HG02610 (cell line): Measurements from ENCODE around the gene ALDH3B1.

ENCODE experiments used
- ATAC-seq: cut with Tn5 transposase; IDR thresholded peaks from one replicate; pipeline ENCODE4 v1.9.1; 2021; ENCODE audit warnings: mild to moderate bottlenecking, moderate library complexity; ENCODE audit not compliant: unreplicated experiment

Gene ALDH3B1

DNA sequence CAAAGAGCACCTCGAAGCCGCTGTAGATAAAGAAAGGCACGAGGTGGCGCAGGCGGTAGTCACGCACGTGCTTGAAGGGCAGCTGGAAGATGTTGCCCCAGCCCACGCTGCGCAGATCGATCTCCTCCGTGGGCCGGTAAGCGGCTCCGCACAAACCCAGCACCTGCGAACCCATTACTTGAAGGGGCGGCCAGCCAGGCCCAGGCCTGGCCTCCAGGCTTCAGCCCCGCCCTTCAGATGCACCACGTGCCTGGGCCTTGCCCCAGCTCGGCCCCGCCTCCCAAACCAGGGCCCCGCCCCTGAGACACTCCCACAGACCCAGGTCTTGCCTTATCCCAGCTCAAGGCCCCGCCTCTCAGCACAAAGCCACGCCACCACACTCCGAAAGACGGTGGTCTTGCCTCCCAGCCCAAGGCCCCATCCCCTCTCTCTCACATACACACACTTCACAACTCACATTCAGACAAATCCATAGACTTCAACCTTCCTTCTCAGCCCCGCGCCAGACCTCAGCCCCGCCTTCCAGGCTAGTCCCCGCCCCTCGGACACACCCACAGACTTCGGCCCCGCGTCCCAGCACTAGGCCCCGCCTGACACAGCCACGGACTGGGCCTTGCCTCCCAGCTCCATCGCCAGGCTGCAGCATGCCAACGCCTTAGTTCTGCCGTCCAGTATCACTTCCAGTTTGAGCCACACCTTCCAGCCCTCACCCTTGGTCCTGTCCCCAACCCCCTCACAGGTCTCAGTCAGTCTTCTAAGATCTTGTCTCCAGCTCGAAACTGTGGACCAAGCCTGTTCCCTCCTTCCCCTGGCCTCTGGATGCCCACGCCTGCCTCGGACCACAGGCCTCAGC lies 13.3 kb upstream of the ALDH3B1 start:
- ATAC-seq = no peak

GRCh38 chr11:67997475-67997921 lies 12.6 kb upstream of the ALDH3B1 start:
- no peak for ATAC-seq

DNA sequence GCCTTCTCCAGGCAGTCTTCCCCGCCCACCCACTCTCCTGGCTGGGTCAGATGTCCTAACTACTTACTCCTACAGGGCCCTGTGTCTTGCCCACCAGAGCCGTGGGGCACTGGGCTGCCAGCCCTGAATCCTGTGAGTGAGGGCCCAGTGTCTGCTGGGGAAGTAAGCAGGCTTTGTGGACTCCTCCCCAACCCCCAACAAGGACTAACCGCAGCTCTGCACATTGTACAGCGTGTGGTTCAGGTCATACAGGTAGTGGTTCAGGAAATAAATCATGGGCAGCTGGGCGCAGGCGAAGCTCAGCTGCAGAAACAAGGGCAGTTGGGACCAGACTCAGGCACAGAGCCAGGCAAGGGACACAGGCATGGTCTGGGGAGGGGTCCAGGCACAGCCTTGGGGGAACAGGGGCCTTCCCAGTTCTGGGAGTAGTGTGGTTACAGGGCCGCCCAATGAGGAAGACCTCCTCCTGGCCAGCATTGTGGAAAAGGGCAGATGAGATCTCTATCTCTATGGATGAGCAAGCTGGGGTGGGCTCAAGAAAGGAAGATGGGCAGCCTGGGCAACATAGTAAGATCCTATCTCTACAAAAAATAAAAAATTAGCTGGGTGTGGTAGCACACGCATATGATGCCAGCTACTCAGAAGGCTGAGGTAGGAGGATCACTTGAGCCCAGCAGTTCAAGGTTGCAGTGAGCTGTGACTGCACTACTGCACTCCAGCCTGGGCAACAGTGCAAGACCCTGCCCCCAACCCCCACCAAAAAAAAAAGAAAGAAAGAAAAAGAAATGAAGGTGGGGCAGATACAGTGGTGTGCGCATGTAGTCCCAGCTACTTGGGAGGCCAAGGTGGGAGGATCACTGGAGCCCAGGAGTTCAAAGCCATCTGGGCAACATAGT lies 11.7 kb upstream of the ALDH3B1 start:
- ATAC-seq = no peak

DNA sequence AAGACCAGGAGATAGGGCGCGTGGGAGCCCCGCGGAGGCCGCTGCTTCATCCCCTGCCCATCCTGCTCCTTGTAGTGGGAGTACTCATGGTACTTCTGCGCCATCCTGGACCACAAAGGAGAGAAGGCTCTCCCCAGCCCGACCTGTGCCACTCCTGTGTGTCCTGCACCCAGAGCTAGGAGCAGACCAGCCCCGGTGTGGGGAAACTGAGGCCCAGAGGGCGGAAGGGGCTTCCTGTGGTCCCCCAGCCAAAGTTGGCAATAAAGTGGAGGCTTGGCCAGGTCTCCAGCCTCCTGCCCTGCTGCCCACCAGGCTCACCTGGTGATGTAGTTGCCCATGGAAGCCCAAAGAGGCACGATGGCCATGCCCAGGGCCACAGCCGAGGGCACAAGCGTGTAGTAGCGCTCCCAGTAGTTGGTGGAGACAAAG lies 10.9 kb upstream of the ALDH3B1 start:
- ATAC-seq = no peak

DNA sequence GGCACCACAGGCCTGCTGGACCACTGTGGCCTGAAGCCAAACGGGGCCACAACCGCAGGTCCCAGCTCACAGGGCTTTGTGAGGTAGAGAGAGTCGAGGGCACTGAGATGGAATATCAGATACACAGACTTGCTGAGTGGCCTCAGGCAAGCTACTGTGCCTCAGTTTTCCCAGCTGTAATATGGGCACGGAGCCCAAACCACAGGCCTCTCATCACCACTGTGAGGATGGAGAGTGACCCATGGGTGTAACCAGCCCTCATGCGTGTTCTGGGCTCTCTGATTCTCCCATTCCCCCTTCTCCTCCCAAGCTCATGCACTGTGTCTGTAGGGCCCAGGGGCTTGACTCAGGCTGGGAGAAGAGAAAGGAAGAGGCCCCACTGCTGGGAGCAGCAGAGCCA lies 10.4 kb upstream of the ALDH3B1 start:
- ATAC-seq = no peak

DNA sequence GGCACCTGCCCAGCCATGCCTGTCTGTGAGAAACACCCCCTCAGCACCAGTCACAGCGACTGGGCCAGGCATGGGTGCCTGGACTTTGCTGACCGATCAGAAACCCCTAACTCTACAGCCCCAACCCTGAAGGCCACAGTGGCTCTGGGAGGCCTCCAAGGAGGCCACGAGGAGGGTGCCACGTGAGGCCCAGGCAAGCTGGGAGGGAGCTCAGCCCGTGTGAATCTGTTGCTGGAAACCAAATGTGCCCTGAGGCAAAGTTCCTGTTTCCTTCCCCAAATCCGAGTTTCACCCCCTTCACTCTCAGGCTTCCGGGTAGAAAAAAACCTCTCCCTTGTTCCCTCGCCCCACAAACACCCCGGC lies 7.6 kb upstream of the ALDH3B1 start:
- ATAC-seq = peak; percentile 23

GRCh38 chr11:68002938-68003845 lies 6.9 kb upstream of the ALDH3B1 start:
- ATAC-seq = peak; percentile 27

DNA sequence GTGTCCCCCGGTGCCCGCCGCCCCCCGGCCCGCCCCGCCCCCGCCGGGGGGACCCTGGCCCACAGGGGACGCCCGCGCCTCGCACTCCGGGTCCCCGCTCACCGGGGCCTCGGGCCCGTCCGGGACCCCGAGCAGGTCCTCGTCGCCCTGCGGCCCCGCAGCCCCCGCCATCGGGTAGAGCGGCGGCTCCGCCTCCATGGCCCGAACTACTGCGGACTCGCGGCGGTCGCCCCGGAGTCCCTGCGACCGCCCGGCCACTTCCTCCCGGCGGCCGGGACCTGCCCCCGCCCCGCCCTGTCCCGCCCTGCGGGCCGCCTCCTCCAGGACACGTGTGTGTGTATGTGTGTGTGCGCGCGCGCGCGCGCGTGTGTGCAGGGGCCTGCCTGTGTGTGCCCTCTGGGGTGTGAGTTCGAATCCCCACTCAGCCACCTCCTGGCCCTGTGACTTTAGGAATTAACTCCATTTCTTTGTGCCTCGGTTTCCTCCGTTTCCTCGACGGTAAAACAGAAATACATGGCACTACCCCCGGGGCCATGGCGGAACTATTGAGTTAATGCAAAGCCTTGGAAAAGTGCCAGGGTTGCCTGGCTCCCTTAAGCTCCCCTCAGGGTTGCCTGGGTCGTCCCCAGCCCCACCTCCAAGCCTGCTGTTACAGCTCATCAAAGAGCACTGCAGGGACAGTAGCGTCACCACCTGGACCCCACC lies 6.1 kb upstream of the ALDH3B1 start, which contains the start of gene UNC93B1:
Gene UNC93B1, minus strand, starts transcription at position 252 of the 705 bp plus-strand sequence. Its CDS starts 54 bp downstream, at position 198.
- ATAC-seq = peak; percentile 51

DNA sequence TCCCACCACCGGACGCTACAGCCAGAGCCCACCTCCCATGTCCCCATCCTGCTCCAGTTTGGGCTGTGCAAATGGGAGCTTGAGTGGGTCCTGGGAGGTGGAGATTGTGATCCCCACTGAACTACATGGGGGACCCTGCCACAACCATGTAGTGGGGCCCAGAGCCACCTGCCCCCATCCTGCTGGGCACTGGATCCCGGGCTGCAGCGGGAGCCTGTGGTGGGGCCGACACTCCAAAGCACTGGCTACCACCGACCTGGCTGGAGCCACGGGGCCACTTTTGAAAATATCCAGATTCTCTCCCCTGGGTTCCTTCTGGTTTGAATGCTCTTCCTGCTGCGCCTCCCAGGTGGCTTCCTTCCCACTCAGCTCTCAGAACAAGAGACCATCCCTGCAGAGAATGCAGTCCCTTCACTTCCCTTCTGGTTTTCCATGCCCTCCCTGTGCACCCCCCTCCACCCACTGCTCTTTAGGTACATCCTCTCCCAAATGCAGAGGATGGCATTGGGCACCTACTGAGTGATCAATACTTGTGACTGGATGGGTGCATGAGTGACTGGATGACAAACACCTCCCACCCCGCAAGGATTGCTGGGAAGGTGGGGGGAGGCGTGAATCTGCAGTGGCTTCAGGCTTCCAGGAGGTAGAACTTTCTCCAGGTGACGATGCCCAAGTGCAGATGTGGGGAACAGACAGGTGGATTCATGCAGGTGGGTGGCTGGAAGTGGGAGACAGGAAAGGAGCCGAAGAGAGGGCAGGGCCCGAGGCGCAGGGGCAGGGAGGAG lies 5.4 kb upstream of the ALDH3B1 start:
- ATAC-seq = no peak

DNA sequence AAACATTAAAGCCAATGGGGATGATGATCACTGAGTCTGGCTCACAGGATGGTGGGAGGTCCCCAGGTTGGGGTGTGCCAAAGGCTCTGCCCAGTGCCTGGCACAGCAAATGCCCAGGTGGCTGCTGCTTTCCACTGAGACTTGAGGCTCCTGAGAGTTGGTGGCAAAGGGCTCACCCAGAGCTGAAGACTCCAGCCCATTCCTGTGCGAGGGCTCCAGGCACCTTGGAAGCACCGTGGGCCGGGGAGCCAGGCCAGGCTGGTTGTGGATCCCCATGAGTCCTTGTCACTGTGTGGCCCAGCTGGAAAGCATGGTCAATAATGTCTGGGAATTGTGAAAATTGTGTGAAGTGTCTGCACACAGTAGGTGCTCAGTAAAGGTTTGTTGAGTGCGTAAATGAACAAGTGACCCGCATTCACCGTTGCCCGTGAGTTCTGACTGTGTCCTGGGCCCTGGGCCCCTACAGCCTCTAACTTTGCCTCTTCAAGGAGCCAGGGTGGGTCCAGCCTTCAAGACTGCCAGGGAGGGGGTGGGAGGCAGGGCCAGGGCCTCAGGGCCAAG lies 3.4 kb upstream of the ALDH3B1 start:
- no peak for ATAC-seq

DNA sequence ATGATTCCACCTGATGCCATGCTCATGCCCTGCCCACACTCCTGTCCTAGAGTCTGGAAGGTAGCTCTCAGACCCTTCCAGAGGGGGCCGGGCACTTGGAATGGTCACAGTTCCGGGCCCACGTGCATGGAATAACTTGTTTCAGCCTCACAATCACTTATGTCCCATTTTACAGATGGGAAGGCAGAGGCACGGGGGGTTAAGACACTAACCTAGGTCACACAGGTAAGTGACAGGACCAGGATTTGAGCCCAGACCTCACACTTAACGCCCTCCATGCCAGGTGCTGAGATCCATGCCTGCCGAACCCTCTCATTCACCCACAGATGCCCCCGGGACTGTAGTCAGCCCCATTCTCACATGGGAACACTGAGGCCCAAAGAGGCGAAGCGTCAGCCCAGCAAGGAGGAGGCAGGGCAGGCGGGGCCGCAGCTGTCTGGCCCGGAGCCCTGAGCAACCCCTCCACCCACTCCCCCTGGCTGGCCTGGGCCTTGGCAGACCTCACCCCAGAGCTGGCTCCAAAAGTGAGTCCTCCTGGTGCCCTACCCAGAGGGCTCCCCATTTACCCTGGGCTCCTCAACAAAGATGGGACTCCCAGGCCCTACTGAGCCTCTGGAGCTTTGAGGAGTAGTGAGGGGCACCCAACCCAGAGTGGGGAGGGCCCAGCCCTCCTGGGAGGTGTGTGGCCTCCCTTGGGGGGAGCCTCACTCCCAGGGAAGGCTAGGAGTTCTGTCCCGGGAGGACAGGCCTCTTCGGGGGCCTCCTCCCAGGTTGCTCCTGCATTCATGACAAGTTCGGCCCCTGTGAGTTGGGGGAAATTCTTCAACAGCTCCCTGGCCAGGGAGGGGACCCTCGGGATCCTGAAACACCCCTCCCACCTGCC lies 2.4 kb upstream of the ALDH3B1 start:
- no peak for ATAC-seq

GRCh38 chr11:68008381-68009337 lies 1.5 kb upstream of the ALDH3B1 start:
- no peak for ATAC-seq

DNA sequence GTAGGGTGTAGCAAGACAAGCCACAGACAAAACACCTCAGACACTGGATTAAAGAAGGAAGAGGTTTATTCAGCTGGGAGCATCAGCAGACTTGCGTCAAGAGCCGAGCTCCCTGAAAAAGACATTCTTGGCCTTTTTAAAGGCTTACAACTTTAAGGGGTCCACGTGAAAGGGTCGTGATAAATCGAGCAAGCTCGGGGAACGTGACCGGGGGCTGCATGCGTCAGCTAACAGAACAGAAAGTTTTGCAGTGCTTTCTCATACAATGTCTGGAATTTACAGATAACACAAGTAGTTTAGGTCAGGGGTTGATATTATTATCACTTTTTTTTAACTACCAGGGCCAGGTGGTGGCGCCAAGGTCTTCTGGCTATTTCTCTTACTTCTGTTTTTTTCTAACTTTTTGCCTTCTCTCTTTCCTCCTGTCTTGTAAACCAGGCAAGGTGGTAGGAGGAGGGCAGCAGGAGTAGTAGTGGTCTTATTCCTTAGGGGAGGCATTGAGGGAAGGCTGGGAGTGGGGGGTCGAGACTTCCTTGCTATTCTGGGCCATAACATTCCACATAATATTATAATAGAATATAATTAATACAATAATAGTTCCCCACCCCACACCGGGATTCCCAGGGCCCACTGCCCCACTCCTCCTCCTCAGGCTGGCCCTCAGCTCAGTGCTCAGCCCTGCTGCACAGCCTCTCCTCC lies 587 bp upstream of the ALDH3B1 start:
- ATAC-seq = no peak

DNA sequence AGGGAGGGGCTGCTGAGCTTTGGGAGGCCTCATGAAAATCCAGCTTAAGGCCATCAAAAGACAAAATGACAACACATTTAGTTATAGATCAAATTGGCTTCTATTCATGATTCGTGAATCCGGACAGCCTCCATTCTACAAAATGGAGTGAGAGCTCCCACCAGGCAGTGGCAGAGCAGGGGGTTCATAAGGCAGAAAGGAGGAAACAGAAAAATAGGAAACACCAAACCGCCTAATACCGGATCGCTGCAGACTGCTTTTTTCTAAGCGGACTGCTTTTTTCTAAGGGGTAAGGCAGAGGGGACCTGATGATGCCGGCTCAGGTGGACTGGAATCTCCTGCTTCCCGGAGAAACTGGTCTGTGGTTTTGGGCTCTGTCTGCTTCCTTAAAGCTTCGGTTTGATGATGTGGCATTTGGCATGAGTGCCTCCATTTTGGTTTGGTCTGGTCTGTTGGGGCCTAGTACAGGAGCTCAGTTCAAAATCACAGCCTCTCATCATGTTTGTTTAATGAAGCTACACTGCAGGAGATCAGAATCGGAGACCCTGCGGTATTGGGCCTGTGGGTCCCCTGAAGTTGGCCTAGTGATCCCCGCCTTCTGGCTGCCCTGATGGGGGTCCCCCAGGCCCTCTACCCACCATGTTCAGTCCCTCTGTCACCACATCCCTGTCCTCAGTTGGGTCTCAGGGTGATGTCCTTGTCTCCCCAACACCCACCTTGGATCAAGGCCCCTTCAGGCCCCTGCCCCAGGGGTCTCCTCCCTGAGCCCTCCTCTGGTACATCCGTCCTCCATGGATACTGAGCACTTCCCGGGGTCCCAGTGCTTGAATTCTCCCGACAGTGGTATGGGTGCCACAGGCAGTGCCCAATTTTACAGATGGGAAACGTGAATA lies 1.2 kb downstream of the ALDH3B1 start:
- no peak for ATAC-seq
